Stimulated activated CD4-positive, alpha-beta T cell treated with anti-CD3 and anti-CD28 coated beads, Interleukin-12 subunit alpha, Interleukin-12 subunit beta, amount 100 ng/mL, for 24 hours (primary cell): Measurements from ENCODE around the gene UNC79.

Experiments used
- DNase-seq, 2 experiments: peaks; one replicate each; pipeline ENCODE4 v3.0.0-alpha.2; 2020; ENCODE audit warnings: low read depth in 2 of 2

UNC79 gene

DNA sequence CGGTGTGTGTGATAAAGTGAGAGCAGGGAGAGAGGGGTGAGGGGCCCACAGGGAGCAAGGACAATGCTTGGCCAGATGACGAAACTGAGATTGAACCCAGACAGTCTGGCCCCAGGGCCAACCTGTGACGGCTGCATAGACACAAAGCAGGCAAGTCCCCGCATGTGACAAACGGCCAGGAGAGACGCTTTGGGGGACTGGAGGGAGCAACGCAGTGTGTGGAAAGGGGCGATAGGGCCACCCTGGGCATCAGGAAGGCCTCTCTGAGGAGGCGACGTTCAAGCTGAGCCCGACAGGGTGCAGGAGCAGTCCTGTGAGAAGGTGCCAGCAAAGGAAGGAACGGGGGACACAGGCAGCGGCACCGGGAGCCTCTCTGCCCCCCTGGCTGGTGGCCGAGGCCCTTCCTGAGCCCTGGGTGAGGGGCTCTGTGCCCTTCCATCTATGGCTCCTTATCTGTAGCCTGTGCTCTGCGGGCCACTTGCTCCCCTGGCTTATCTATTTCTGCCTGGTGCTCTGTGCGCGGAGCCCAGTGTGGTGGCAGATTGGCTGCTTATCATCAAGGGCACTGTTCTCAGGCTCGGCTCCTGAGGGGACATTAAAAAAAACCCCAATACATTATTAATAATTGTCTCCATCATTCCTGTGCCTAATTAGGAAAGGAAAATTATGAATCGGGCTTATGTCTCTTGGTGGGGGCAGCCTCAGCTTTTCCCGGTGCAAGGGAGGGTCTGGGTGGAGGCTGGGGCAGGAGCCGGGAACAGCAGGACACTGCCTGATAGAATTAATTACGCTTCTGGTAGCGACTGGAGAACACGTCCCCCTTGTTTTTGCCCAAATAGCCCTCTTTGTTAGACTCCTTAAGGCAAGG, 317.7 kb downstream of the UNC79 start:
- no peak for DNase-seq

DNA sequence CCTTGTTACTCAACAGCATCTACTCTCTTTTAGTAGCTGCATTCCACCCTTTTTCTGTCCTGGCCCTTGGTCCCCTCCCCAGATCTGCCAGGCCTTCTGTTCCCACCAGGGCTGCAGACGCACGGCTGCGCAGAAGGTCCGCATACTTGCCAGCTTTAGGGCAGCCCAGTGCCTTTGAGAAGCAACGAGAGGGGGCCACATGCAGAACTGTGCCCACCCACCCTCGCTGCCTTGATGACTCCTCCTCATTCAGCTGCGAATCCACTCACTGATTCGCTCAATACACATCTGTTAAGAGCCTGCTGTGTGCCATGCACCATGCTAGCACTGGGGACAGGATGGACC, 318.3 kb downstream of the UNC79 start:
- DNase-seq: no peak

DNA sequence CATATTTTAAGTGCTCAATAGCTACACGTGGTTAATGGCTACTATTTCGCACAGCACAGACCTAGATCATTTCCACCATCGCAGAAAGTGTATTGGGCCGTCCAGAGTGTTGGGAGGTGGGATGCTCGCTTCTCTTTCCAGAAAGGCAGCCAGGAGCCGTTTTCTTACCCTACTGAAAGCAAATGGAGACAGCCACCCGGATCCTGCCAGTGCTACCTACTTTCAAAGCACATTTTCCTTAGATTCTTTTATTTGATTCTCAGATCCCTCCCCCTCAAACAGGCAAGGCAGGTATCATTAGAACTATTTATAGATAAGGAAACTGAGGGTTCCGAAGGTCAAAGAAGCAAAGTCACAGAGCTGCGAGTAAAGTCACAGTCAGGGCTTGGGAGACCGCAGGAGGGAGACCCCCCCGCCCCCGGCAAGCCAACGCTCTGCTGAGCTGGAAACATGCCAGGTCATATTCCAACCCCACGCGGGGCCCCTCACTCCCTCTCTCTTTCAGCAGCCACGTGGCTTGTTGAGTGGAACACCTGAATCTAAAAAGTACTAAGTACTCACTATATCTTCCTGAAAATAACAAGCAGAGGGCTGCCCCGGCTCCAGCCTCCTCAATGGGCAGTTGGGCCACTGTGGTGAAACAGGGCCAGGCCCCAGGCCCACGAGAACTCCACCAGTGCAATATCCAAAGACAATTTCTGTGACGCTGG, 321.4 kb downstream of the UNC79 start:
- DNase-seq: no peak

DNA sequence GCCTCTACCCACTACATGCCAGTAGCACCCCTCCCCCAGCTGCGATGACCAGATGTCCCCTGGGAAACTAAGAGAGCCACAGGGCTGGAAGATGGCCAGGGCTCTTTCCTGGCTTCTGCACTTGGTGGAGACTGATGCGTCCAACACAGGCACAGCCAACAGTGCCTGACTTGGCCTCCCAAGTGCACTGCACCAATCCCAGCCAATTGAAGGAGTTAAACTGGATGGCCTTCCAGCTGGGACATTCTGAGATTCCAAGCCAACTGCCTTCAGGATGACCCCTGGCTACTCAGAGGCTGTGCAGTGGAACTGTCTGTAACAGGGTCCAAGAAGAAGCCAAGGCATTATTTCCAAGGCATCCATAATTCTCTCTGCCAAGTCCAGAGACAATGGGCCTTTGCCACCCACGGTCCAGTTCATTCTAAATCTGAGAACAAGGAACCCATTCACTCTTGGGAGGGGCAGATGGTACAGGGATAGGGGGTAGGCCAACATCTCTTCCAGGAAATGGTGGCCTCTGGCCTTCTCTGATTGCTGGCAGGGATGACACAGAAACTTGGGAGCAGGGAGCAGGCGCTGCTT, 322.3 kb downstream of the UNC79 start:
- DNase-seq: no peak

DNA sequence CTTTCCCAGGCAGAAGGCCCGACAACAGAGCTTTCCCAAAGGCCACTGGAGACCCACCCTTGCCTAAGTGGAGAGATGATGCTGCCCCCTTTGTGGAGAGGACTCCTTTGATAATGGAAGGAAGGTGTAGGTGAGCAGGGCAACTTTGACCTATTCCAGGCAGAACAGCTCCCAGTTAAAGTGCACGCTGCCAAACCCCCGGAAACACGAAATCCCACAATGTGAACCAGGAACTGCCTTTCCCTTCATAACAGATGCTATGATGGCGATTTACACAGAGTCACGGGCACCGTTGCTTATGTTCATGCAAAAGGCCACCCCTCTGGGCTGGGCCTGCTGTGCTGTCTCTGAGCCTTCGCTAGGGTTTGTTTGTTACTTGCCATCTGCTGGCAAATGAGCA, 322.9 kb downstream of the UNC79 start:
- no peak for DNase-seq

DNA sequence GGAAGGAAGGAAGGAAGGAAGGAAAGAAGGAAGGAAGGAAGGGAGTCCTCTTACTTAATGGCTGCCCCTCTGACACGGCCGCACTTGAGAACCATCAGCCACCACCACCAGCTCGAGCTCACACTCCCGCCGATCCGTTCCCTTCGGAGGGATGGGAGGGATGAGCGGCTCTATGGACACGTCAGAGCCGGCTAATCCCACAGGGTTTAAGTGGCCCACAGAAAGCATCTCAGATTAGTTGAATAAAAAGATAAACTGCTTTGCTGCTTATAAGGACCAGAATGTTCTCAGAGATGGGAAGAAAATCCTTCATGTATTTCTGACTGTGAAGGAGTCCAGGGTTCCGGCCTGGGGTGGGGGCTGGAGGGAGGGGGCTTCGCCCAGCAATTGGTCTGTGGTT, 326.5 kb downstream of the UNC79 start:
- DNase-seq: no peak
